Caco-2 (cell line): ENCODE results near the gene TNFSF9. TPM values are rescaled to one million over a fixed set of nuclear protein-coding genes. Genes with fewer than 3 reads are reported as not detected.

Experiments used
- BruUV-seq: library from RNA; stranded (reverse); fragments of 400-500 nt; replicated peaks from 2 replicates; lab custom pipeline; 2021; lab: Mats Ljungman, UMichigan
- CTCF ChIA-PET: fragments of 300-600 bp; sonication (Branson Sonifier 250); formaldehyde crosslinking; loops from one replicate; lab custom pipeline; 2022; ENCODE audit warnings: antibody characterized with exemption; lab: Charles Lee
- POLR2A ChIA-PET: fragments of 300-600 bp; sonication (Branson Sonifier 250); formaldehyde crosslinking; loops from one replicate; lab custom pipeline; 2022; ENCODE audit warnings: antibody characterized with exemption; lab: Charles Lee
- DNase-seq, 2 experiments: peaks; one replicate each; pipeline versions ENCODE4 v3.0.0 to v3.0.0-alpha.2; 2020 to 2022
- H3K27me3 ChIP-seq: replicated peaks from 2 replicates; pipeline ENCODE4 v1.6.0; 2011; ENCODE audit warnings: low read length; ENCODE audit not compliant: control insufficient read depth, insufficient read depth
- H3K36me3 ChIP-seq: 2 replicates; pipeline ENCODE4 v1.5.1; 2011; ENCODE audit warnings: low read length; ENCODE audit not compliant: control insufficient read depth, insufficient read depth
- H3K4me1 ChIP-seq: fragments of 250-450 bp; sonication (Bioruptor Pico); 2 replicates; pipeline ENCODE4 v1.5.1; 2020; ENCODE audit warnings: mild to moderate bottlenecking
- H3K4me3 ChIP-seq: 2 replicates; pipeline ENCODE4 v1.5.1; 2011; ENCODE audit warnings: low read depth, mild to moderate bottlenecking, control low read depth, low read length
- H3K9me3 ChIP-seq: fragments of 250-450 bp; sonication (Bioruptor Pico); 2 replicates; pipeline ENCODE4 v1.5.1; 2020; ENCODE audit warnings: mild to moderate bottlenecking, moderate library complexity
- H3K27ac Mint-ChIP-seq: one replicate; pipeline ENCODE4 v1.8.0; 2022; ENCODE audit warnings: mixed read lengths; ENCODE audit not compliant: unreplicated experiment
- H3K27me3 Mint-ChIP-seq: one replicate; pipeline ENCODE4 v1.8.0; 2022; ENCODE audit warnings: mixed read lengths; ENCODE audit not compliant: insufficient read depth, unreplicated experiment
- H3K36me3 Mint-ChIP-seq: one replicate; pipeline ENCODE4 v1.8.0; 2022; ENCODE audit warnings: mild to moderate bottlenecking, mixed read lengths; ENCODE audit not compliant: insufficient read depth, unreplicated experiment
- H3K4me1 Mint-ChIP-seq: one replicate; pipeline ENCODE4 v1.8.0; 2022; ENCODE audit warnings: low read depth, mixed read lengths; ENCODE audit not compliant: unreplicated experiment
- H3K4me3 Mint-ChIP-seq: one replicate; pipeline ENCODE4 v1.8.0; 2022; ENCODE audit warnings: mild to moderate bottlenecking, moderate library complexity, mixed read lengths; ENCODE audit not compliant: unreplicated experiment
- H3K9me3 Mint-ChIP-seq: one replicate; pipeline ENCODE4 v1.8.0; 2022; ENCODE audit warnings: mixed read lengths; ENCODE audit not compliant: unreplicated experiment
- intact Hi-C: fragments of 100-400 bp; cut with micrococcal nuclease; formaldehyde crosslinking; loops from one replicate; pipeline ENCODE4 v1.10.0; 2022; ENCODE audit not compliant: unreplicated experiment
- total RNA-seq: library from RNA; stranded (reverse); gene quantifications from 2 replicates; pipeline ENCODE4 v1.2.3, GENCODE V29; 2022
- TF ChIP-seq, protein P1 (sequence below), 2 experiments: fragments of 200-600 bp in 1 of 2; IDR thresholded peaks; 1 replicate in 1 of 2; 2 replicates in 1 of 2; pipeline versions ENCODE4 v1.5.1 to v1.8.0; 2011 to 2022; ENCODE audit warnings: antibody characterized with exemption in 1 of 2, control low read depth in 1 of 2, inconsistent platforms in 1 of 2, low read depth in 1 of 2, low read length in 1 of 2, mild to moderate bottlenecking in 1 of 2, moderate library complexity in 1 of 2; ENCODE audit not compliant: insufficient read depth in 1 of 2, severe bottlenecking in 1 of 2, unreplicated experiment in 1 of 2

The TNFSF9 gene
- total RNA-seq, 1 experiment from 2014 or later = 0.77 TPM

DNA sequence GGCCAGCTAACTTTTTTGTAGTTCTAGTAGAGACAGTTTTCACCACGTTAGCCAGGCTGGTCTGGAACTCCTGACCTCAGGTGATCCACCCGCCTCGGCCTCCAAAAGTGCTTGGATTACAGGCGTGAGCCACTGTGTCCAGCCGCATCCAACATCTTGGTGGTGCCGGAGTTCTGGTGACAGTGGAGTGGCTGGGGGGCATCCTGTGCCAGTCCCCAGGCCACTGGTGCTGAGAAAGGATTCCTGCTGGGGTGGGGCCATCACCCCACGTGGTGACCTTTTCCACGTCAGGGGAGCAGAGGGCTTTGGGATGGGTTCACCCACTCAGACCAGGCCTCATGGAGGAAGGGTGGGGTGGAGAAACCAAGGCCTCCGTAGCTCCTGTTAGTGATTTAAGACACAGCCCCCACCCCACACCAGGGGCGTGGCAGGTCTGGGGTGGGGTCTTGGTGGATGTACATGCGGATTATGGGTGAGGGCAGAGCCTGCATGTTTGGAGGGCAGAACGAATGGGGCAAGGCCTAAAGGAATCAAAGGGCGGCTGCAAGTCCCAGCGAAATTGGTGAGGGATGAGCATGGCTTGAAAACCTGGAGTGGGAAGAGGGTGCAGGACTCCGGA is 15.8 kb upstream of the TNFSF9 start:
- ChIA-PET CTCF (no interaction called here), POLR2A (no interaction called here)
- H3K4me1 ChIP-seq = peaks cover 41% of the 10 kb centered on the region
- no peaks in the 10 kb centered on the region for H3K27me3 ChIP-seq
- H3K36me3 ChIP-seq = no peaks in the 10 kb centered on the region
- no peaks in the 10 kb centered on the region for H3K9me3 Mint-ChIP-seq
- TF ChIP-seq, protein P1, sequence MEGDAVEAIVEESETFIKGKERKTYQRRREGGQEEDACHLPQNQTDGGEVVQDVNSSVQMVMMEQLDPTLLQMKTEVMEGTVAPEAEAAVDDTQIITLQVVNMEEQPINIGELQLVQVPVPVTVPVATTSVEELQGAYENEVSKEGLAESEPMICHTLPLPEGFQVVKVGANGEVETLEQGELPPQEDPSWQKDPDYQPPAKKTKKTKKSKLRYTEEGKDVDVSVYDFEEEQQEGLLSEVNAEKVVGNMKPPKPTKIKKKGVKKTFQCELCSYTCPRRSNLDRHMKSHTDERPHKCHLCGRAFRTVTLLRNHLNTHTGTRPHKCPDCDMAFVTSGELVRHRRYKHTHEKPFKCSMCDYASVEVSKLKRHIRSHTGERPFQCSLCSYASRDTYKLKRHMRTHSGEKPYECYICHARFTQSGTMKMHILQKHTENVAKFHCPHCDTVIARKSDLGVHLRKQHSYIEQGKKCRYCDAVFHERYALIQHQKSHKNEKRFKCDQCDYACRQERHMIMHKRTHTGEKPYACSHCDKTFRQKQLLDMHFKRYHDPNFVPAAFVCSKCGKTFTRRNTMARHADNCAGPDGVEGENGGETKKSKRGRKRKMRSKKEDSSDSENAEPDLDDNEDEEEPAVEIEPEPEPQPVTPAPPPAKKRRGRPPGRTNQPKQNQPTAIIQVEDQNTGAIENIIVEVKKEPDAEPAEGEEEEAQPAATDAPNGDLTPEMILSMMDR (IDR thresholded peaks at IDR 0.05; ENCODE audit: insufficient read depth in 1 of 2, low read depth in 1 of 2, low read length in 1 of 2, severe bottlenecking in 1 of 2, unreplicated experiment in 1 of 2) = no peak
- peaks cover 23% of the 10 kb centered on the region for H3K36me3 Mint-ChIP-seq
- H3K27ac Mint-ChIP-seq = peak overlapping the region; percentile 71
- no peak overlapping the region for H3K4me3 Mint-ChIP-seq
- H3K9me3 ChIP-seq = no peaks in the 10 kb centered on the region
- BruUV-seq = no TSS peak
- DNase-seq = no peak
- intact Hi-C loops = no loop called here
- H3K27me3 Mint-ChIP-seq = no peaks in the 10 kb centered on the region
- no peak overlapping the region for H3K4me3 ChIP-seq
- peaks cover 26% of the 10 kb centered on the region for H3K4me1 Mint-ChIP-seq

DNA sequence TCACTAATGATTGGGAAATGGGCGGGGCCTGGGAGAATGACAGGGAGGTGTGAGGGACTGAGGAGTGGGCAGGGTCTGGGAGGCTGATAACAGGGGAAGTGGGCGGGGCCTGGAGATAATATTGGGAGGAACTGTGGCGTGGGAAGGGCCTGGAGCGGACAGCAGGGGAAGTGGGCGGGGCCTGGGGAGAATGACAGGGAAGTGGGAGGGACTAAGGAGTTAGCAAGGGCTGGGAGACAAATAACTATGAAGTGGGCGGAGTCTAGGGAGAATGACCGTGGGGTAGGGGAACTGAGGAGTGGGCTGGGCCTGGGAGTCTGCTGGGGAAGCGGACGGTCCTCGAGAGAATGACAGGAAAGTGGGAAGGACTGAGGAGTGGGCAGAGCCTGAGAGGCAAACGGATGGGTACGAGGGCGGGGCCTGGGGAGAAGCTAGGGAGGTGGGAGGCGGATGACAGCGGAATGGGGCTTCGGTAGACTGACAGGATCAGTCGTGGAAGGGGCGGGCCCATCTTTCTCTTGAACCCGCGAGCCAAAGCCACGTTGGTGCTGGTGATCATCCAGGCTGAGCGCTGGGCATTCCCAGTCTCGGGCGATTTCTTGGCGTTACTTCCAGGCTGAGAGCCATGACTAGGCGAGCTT is 14.7 kb upstream of the TNFSF9 start:
- Histone ChIP-seq H3K4me3 (peak overlapping the region; percentile 65), H3K27me3 (no peaks in the 10 kb centered on the region), H3K36me3 (no peaks in the 10 kb centered on the region), H3K9me3 (no peaks in the 10 kb centered on the region), H3K4me1 (peaks cover 32% of the 10 kb centered on the region)
- Mint-ChIP-seq H3K27ac (peak overlapping the region; percentile 42), H3K36me3 (peaks cover 23% of the 10 kb centered on the region), H3K4me3 (peak overlapping the region; percentile 90), H3K27me3 (no peaks in the 10 kb centered on the region), H3K4me1 (peaks cover 26% of the 10 kb centered on the region), H3K9me3 (no peaks in the 10 kb centered on the region)
- ChIA-PET POLR2A (interaction anchor here (0.7 to 1.0 kb wide), 2 partner anchors 14 to 113 kb away, joined by 3 to 4 read pairs; partner anchors contain the start of gene TNFSF9), CTCF (interaction anchor here (0.6 to 1.8 kb wide), 15 partner anchors 9 to 347 kb away, joined by 3 to 15 read pairs (median 4); partner anchors contain the start of genes GPR108 and TNFSF9)
- DNase-seq = peak; percentile 95 to 99
- intact Hi-C loops = loop anchor here (1.0 to 2.0 kb wide), 4 partner anchors 117 to 347 kb away; partner anchors contain the start of gene SH2D3A
- TF ChIP-seq, protein P1 (IDR thresholded peaks at IDR 0.05; ENCODE audit: insufficient read depth in 1 of 2, low read depth in 1 of 2, low read length in 1 of 2, severe bottlenecking in 1 of 2, unreplicated experiment in 1 of 2) = no peak
- BruUV-seq = no TSS peak

DNA sequence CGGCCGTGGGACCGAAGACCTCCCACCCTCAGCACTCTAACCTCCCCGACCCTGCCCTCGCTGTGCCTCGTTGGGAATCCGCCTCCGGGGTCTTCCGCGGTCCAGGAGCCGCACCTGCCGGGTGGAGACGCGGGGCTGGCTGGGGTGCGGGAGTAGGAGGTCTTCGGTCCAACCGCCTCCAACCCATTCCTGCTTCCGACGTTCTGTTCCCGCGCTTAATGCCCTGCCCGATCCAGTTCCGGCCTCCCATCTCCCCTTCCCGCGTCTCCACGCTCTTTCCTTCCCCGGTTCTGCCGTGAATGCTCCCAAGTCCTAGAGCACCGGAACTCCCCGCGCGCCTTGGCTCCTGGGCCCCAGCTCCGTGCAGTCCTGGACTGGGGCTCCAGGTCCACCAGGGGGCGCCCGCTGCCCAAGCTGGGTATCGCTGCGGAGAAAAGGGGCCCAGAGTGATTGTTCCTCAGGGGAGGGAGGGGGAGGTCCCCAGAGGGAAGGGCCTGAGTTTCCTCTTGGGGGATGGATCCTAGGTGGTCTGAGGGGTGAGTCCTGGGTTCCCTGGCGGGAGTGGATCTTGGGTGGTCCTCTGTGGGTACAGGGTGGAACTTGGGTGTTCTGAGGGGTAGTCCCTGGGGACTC is 14.1 kb upstream of the TNFSF9 start:
- Histone ChIP-seq H3K4me1 (peaks cover 28% of the 10 kb centered on the region), H3K4me3 (peak overlapping the region; percentile 65), H3K36me3 (no peaks in the 10 kb centered on the region), H3K9me3 (no peaks in the 10 kb centered on the region), H3K27me3 (no peaks in the 10 kb centered on the region)
- Mint-ChIP-seq H3K27ac (peak overlapping the region; percentile 42), H3K4me3 (peak overlapping the region; percentile 90), H3K36me3 (peaks cover 23% of the 10 kb centered on the region), H3K27me3 (no peaks in the 10 kb centered on the region), H3K9me3 (no peaks in the 10 kb centered on the region), H3K4me1 (peaks cover 21% of the 10 kb centered on the region)
- CTCF ChIA-PET = interaction anchor here (0.6 to 1.8 kb wide), 15 partner anchors 9 to 347 kb away, joined by 3 to 15 read pairs (median 4); partner anchors contain the start of genes GPR108 and TNFSF9
- POLR2A ChIA-PET = interaction anchor here (0.7 to 1.0 kb wide), 3 partner anchors 14 to 114 kb away, joined by 3 to 4 read pairs (median 4); partner anchors contain the start of gene TNFSF9
- peak; percentile 87 to 93 for DNase-seq
- intact Hi-C loops = loop anchor here (1.0 to 2.0 kb wide), 4 partner anchors 117 to 347 kb away; partner anchors contain the start of gene SH2D3A
- TF ChIP-seq, protein P1 (IDR thresholded peaks at IDR 0.05; ENCODE audit: insufficient read depth in 1 of 2, low read depth in 1 of 2, low read length in 1 of 2, severe bottlenecking in 1 of 2, unreplicated experiment in 1 of 2) = peak; percentile 92 to 94
- BruUV-seq = no TSS peak
